ENCODE data around the gene KIAA0586. TPM values are rescaled to one million over a fixed set of nuclear protein-coding genes. Genes with fewer than 3 reads are reported as not detected.

Gene KIAA0586
- total RNA-seq, 1 donor from 2014 or later: 20.9 TPM

DNA sequence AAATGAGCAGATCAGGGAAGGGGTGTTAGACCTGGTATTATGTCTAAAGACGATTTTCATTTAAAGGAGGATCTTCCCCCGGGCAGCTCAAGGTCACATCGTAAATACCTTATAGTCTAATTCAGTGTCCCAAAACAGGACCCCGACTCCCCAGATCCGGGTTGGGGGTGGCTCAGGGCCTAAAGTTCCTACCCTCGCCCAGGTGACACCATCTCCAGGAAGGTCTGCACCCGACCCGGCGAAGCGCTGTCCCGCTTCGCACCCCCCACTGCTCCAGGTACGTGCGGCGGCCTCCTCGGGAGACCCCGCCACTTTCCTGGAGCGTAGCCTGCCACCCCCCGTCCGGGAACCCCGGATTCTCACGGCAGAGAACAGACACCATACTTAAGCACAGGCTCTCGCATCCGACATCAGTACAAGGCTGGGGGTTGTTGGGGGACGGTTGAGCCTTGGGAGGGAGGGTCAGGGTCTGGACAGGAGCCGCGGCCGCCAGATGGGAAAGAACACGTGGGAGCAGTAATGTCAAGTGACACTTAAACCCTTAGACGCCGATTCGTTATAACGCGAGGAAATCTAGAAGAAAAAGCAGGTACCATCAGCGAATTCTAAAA lies 744 bp upstream of the KIAA0586 start:
- H3K4me1 Mint-ChIP-seq: peaks cover 31% of the 10 kb centered on the region

DNA sequence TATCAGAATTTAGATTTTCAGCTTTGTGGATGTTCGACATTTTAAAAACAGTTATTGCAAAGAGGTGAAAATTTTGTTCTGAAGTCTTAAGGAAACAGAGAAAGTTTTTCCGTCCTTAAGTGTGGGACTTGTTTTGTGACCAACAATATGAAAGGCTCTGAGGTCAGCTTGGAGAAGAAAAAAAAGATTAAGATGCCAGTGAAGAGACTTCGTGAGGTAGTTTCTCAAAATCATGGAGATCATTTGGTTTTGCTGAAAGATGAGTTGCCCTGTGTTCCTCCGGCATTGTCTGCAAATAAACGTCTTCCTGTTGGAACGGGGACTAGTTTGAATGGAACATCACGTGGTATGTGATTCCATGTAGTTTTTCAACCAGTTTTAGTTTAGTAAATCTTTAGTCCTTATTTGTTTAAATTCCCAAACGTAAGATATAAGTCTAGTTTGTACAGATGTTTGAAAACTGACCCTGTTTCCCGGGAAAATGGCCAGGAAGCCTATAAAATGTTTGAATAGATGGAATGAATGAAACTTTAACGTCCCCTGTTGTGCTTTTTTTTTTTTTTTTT lies 682 bp downstream of the KIAA0586 start:
- Mint-ChIP-seq H3K9me3 (no peaks in the 10 kb centered on the region), H3K27ac (peak overlapping the region; percentile 94), H3K4me1 (peaks cover 31% of the 10 kb centered on the region), H3K36me3 (ENCODE audit: low read depth) (peaks cover 23% of the 10 kb centered on the region), H3K27me3 (peaks cover 2% of the 10 kb centered on the region), H3K4me3 (peak overlapping the region; percentile 79)
- peak; percentile 75 for DNase-seq
- intact Hi-C loops (cut with micrococcal nuclease): loop anchor here (5.0 kb wide), 2 partner anchors 209 to 759 kb away; partner anchors contain the start of genes DAAM1 and DACT1

More for the DNA sequence above, 744 bp upstream of the KIAA0586 start:
- DNase-seq: peak; percentile 87
- intact Hi-C loops (cut with micrococcal nuclease): loop anchor here (1.0 to 5.0 kb wide), 7 partner anchors 30 to 1058 kb away; partner anchors contain the start of genes DAAM1, DACT1, JKAMP and L3HYPDH
- Mint-ChIP-seq H3K27me3 (peaks cover 2% of the 10 kb centered on the region), H3K27ac (peak overlapping the region; percentile 94), H3K4me3 (peak overlapping the region; percentile 79), H3K9me3 (no peaks in the 10 kb centered on the region), H3K36me3 (ENCODE audit: low read depth) (peaks cover 30% of the 10 kb centered on the region)

DNA sequence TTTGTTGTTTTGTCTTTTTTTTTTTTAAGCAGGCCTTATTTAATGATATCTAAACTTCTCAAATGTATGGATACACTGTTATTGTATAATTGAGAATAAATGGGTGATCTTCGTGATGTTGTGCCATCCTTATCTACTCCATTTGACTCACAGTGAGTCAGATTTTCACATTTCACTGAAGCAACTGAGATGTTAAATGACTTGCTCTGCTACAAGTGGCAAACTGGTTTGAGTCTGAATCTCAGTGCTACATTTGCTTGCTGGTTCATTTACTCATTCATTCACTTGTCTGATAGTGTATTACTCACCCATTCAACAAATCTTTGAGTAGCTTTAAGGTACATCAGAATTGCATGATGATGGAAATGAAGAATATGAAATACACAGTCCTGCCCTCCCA lies 2.6 kb downstream of the KIAA0586 start:
- Mint-ChIP-seq H3K4me1 (peaks cover 26% of the 10 kb centered on the region), H3K27ac (peak overlapping the region; percentile 16), H3K36me3 (ENCODE audit: low read depth) (peaks cover 25% of the 10 kb centered on the region), H3K27me3 (peaks cover 2% of the 10 kb centered on the region), H3K4me3 (peak overlapping the region; percentile 27), H3K9me3 (no peaks in the 10 kb centered on the region)
- intact Hi-C loops (cut with micrococcal nuclease): no loop called here
- no peak for DNase-seq

DNA sequence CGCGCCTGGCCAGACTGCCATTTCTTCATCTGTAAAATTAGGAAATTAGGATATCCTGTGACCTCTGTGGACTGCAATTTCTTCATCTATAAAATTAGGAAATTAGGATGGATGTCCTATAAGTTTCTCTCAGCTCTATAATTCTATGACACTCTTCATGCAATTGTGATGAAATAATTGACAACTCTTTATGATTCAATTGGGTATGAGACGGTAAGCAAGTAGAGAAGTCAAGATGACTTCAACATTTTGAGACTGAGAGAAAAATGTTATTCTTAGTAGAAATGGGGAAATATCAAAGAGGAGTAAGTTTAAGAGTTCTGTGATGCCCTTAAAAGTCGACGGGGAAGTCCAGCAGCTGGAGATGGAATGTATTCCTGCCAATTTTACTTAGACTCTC lies 12.0 kb downstream of the KIAA0586 start:
- Mint-ChIP-seq H3K4me1 (peaks cover 5% of the 10 kb centered on the region), H3K27me3 (no peaks in the 10 kb centered on the region), H3K36me3 (ENCODE audit: low read depth) (peaks cover 31% of the 10 kb centered on the region), H3K27ac (no peak overlapping the region), H3K9me3 (no peaks in the 10 kb centered on the region), H3K4me3 (no peak overlapping the region)
- no peak for DNase-seq
- intact Hi-C loops (cut with micrococcal nuclease): no loop called here

DNA sequence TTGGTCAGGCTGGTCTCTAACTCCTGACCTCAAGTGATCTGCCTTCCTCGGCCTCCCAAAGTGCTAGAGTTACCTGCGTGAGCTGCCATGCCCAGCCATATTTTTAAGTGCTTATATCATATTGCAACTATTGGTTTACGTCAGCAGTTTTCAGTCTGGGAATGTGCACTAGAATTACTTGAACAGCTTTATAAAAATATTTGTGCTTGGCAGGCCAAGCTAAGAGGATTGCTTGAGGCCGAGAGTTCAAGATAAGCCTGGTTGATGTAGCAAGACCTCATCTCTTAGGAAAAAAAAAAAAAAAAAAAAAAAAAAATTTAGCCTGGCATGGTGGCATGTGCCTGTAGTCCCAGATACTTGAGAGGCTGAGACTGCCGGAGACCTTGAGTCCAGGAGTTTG lies 17.1 kb downstream of the KIAA0586 start:
- DNase-seq: no peak
- Mint-ChIP-seq H3K36me3 (ENCODE audit: low read depth) (peaks cover 23% of the 10 kb centered on the region), H3K4me1 (no peaks in the 10 kb centered on the region), H3K9me3 (no peaks in the 10 kb centered on the region), H3K4me3 (no peak overlapping the region), H3K27ac (no peak overlapping the region), H3K27me3 (no peaks in the 10 kb centered on the region)
- intact Hi-C loops (cut with micrococcal nuclease): no loop called here

DNA sequence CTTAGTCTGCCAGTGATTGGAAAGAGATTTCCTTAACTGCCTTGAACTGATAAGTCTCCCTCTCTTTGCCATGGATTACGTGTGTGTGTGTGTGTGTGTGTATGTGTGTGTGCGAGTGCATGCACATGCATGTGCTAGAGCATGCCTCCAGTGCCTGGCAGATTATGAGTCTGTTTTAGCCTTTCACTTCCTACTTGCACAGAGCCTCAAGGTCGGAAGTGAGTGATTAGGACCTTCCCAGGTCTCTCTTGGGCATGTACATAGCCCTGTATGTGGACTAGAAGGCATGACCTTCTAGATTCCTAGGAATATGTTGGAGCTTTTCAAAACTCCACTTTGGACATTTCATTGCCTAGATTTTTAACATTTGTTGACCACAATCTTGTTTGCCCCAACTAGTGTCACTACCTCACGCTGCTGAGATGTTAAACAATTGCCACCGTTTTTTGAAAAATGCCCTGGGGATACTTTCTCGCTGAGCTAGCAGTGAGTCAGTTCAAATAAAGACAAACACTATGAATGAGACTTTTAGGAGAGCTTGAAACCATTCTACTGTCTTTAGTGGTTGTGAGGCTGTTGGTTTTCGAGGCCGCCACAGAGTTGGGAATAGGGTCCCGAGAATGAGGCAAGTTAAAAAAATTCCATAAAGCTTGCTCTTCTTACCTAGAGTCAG lies 28.2 kb downstream of the KIAA0586 start:
- no peak for DNase-seq
- H3K9me3 Mint-ChIP-seq: peaks cover 4% of the 10 kb centered on the region
- intact Hi-C loops (cut with micrococcal nuclease): no loop called here
- H3K4me1 Mint-ChIP-seq: peaks cover 2% of the 10 kb centered on the region
- no peak overlapping the region for H3K27ac Mint-ChIP-seq
- H3K27me3 Mint-ChIP-seq: no peaks in the 10 kb centered on the region
- peaks cover 46% of the 10 kb centered on the region for H3K36me3 Mint-ChIP-seq (ENCODE audit: low read depth)
- no peak overlapping the region for H3K4me3 Mint-ChIP-seq

DNA sequence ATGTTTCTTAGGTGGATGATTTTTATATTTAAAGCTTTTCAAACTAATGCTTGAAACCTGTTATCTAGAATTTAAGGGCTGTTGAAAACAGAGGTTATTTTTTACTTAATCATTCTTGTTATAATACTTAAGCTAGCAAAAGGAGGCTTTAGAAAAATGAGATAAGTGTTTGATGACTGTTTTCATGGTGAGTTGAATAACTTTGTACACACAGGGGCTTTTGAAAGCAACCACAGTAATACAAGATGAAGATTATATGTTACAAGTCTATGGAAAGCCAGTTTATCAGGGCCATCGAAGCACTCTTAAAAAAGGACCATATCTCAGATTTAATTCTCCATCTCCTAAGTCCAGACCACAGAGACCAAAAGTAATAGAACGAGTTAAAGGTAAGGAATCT lies 33.3 kb downstream of the KIAA0586 start:
- H3K36me3 Mint-ChIP-seq (ENCODE audit: low read depth): peaks cover 36% of the 10 kb centered on the region

DNA sequence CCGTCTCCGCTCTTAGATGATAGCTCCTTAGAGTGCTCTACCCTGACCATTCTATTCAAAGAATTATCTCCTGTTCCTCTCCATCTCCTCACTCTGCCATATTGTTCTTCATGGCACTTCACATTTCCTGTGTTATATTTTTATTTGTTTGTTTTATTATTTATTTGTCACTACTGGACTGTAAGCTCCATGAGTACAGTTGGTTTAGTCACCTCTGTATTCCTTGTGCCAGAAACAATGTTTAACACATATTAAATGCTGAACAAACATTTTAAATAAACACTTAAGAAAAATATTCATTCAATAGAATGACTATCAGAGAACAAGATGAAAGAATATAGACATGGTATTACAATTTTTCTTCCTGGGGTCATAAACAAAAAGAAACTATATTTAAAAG lies 35.6 kb downstream of the KIAA0586 start:
- H3K27me3 Mint-ChIP-seq: no peaks in the 10 kb centered on the region
- no peak overlapping the region for H3K4me3 Mint-ChIP-seq
- peaks cover 30% of the 10 kb centered on the region for H3K36me3 Mint-ChIP-seq (ENCODE audit: low read depth)
- intact Hi-C loops (cut with micrococcal nuclease): no loop called here
- peaks cover 2% of the 10 kb centered on the region for H3K4me1 Mint-ChIP-seq
- H3K27ac Mint-ChIP-seq: no peak overlapping the region
- DNase-seq: no peak
- no peaks in the 10 kb centered on the region for H3K9me3 Mint-ChIP-seq

More for the DNA sequence above, 33.3 kb downstream of the KIAA0586 start:
- intact Hi-C loops (cut with micrococcal nuclease): no loop called here
- no peak overlapping the region for H3K27ac Mint-ChIP-seq
- no peak for DNase-seq
- no peak overlapping the region for H3K4me3 Mint-ChIP-seq
- H3K4me1 Mint-ChIP-seq: peaks cover 2% of the 10 kb centered on the region
- no peaks in the 10 kb centered on the region for H3K27me3 Mint-ChIP-seq
- no peaks in the 10 kb centered on the region for H3K9me3 Mint-ChIP-seq

DNA sequence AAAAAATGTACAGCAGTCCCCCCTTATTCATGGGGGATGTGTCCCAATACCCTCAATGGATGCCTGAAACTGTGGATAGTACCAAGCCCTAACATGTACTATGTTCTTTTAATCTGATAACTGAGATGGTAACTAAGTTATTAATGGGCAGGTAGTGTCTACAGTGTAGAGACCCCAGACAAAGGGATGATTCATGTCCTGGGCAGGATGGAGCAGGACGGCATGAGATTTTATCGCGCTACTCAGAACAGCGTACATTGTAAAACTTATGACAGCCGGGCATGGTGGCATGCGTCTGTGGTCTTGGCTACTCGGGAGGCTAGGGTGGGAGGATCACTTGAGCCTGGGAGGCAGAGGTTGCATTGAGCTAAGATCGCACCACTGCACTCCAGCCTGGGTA lies 37.1 kb downstream of the KIAA0586 start:
- H3K36me3 Mint-ChIP-seq (ENCODE audit: low read depth): peaks cover 38% of the 10 kb centered on the region
- no peaks in the 10 kb centered on the region for H3K9me3 Mint-ChIP-seq
- H3K27ac Mint-ChIP-seq: no peak overlapping the region
- intact Hi-C loops (cut with micrococcal nuclease): no loop called here
- H3K4me1 Mint-ChIP-seq: peaks cover 2% of the 10 kb centered on the region
- H3K27me3 Mint-ChIP-seq: no peaks in the 10 kb centered on the region
- H3K4me3 Mint-ChIP-seq: no peak overlapping the region
- no peak for DNase-seq

DNA sequence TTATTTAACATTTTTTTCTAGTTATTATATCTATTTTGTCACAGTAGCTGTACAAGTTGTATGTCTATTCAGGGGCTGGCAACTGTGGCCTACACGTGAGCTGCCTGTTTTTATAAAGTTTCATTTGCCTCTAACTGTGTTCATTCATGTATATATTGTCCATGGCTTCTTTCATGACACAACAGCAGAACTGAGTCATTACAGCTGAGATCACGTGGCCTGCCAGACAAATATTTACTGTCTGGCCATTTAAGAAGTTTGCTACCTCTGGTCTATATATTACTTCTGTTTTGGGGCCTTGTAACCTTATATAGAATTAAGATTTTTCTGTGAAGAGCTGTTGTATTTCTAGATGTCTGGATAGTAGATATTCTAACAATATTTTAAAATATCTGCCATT lies 37.9 kb downstream of the KIAA0586 start:
- no peak for DNase-seq
- peaks cover 31% of the 10 kb centered on the region for H3K36me3 Mint-ChIP-seq (ENCODE audit: low read depth)
- no peaks in the 10 kb centered on the region for H3K9me3 Mint-ChIP-seq
- H3K27ac Mint-ChIP-seq: no peak overlapping the region
- H3K4me1 Mint-ChIP-seq: no peaks in the 10 kb centered on the region
- H3K4me3 Mint-ChIP-seq: no peak overlapping the region
- no peaks in the 10 kb centered on the region for H3K27me3 Mint-ChIP-seq
- intact Hi-C loops (cut with micrococcal nuclease): no loop called here

DNA sequence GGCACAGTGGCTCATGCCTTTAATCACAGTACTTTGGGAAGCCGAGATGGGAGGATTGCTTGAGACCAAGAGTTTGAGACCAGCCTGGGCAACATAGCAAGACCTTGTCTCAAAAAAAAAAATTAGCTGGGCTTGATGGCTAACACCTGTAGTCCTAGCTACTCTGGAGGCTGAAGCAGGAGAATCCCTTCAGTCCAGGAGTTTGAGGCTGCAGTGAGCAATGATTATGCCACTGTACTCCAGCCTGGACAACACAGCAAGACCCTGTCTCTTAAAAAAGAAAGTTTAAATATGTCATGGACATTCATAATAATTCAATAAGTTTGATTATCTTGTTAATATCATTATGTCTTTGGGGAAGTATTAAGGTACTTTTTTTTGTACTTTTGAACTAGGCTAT lies 38.9 kb downstream of the KIAA0586 start:
- peaks cover 28% of the 10 kb centered on the region for H3K36me3 Mint-ChIP-seq (ENCODE audit: low read depth)
- no peaks in the 10 kb centered on the region for H3K9me3 Mint-ChIP-seq
- H3K4me3 Mint-ChIP-seq: no peak overlapping the region

DNA sequence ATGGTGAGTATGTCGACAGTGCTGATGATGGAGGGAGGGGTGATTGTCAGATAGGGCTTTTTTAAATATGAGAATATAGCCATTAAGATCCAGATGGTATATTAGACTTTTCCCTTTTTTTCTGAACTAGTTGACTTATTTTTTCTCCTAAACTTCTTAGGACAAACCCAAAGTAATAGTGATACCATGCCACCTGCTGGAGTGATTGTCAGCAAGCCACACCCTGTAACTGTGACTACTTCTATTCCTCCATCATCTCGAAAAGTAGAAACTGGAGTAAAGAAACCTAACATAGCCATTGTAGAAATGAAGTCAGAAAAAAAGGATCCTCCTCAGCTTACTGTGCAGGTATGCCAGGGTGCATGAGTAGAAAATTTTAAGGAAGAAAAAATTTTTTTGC lies 40.1 kb downstream of the KIAA0586 start:
- Mint-ChIP-seq H3K36me3 (ENCODE audit: low read depth) (peaks cover 25% of the 10 kb centered on the region), H3K27ac (no peak overlapping the region), H3K4me1 (no peaks in the 10 kb centered on the region), H3K4me3 (no peak overlapping the region), H3K27me3 (no peaks in the 10 kb centered on the region), H3K9me3 (no peaks in the 10 kb centered on the region)
- DNase-seq: no peak
- intact Hi-C loops (cut with micrococcal nuclease): no loop called here

More for the DNA sequence above, 38.9 kb downstream of the KIAA0586 start:
- DNase-seq: no peak
- Mint-ChIP-seq H3K27ac (no peak overlapping the region), H3K4me1 (no peaks in the 10 kb centered on the region), H3K27me3 (no peaks in the 10 kb centered on the region)
- intact Hi-C loops (cut with micrococcal nuclease): no loop called here

DNA sequence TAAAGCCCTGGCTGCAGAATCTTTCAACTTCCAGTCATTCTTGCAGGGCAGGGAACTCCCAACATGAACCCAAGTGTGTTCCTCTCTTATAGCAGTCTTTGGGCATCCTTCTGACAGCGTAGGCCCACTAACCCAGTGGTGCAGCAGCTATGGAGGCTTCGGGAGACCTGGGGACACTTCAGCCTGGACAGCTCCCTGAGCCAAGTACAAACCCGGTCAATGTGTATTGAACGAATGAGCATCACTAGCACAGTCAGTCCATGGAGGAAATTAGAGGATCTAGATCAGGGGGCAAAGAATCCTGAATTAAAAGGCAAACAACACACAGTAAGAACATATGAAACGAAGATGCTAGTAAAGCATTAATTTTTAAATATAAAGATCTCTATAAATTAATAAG lies 41.8 kb downstream of the KIAA0586 start:
- H3K36me3 Mint-ChIP-seq (ENCODE audit: low read depth): peaks cover 27% of the 10 kb centered on the region
- no peak overlapping the region for H3K4me3 Mint-ChIP-seq
- H3K27me3 Mint-ChIP-seq: no peaks in the 10 kb centered on the region

DNA sequence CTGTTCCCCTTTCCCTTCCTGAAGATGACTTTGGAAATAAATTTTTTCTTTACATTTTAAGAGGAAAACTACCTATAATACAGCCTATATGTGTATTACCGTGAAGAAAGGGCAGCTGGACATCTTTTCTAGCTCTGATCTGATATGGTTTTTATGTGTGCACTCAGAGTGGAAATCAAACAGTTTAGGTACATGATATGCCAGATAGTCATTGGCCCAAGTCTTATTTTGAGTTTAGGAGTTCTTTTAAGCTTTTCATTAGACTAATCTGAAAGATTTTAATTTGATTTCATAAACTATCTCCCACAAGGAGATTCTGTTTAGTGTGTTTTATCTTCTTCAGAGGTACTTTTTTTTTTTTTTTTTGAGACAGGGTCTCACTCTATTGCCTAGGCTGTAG lies 48.8 kb downstream of the KIAA0586 start:
- peaks cover 26% of the 10 kb centered on the region for H3K36me3 Mint-ChIP-seq (ENCODE audit: low read depth)
- no peak overlapping the region for H3K4me3 Mint-ChIP-seq
- no peaks in the 10 kb centered on the region for H3K27me3 Mint-ChIP-seq
- no peak for DNase-seq
- no peak overlapping the region for H3K27ac Mint-ChIP-seq
- no peaks in the 10 kb centered on the region for H3K4me1 Mint-ChIP-seq
- no peaks in the 10 kb centered on the region for H3K9me3 Mint-ChIP-seq
- intact Hi-C loops (cut with micrococcal nuclease): no loop called here

More for the DNA sequence above, 41.8 kb downstream of the KIAA0586 start:
- H3K27ac Mint-ChIP-seq: no peak overlapping the region
- H3K4me1 Mint-ChIP-seq: no peaks in the 10 kb centered on the region
- no peaks in the 10 kb centered on the region for H3K9me3 Mint-ChIP-seq
- no peak for DNase-seq
- intact Hi-C loops (cut with micrococcal nuclease): no loop called here
